Measurements from ENCODE around the gene TDP1.
"Not testable (repeated sequence)": the region's sequence is repeated elsewhere in the genome, so short reads cannot be mapped to it uniquely, and the experiment has no call there.

Gene TDP1

GRCh38 chr14:90056826-90057225, 101.1 kb downstream of the TDP1 start:
- no peak for DNase-seq

GRCh38 chr14:90058876-90059458, 103.2 kb downstream of the TDP1 start:
- DNase-seq: no peak

DNA sequence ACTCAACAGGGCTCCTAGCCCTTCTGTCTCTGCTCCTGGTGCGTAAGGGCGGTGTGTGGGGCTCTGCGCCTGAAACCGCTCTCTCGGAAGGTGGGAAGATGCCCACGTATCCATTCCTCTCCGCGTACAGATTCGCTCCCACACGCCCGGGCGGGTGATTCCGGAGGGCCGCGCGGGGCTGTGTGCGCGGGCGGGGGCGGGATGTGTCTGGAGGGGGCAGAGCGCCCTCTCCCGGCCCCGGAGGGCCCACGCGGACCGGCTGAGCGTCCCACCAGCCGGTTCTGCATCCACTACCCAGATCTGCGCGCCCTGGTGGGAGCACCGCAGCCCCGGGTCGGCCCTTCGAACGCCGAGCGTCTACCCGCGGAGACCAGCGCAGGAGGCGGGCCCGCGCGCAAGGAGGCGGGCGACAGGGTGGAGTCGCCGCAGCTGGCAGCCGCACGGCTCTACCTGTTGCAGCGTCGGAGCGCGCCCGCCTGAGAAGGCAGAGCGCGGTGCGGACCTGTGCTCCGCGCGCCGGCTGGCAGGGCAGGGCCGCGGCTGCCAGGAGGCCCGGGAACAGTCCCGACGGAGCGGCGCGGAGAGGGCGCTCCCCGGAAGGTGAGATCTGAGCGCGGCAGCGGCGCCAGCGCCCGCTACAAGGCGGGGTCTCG, 104.7 kb downstream of the TDP1 start:
- peak; percentile 11 to 42 for DNase-seq

DNA sequence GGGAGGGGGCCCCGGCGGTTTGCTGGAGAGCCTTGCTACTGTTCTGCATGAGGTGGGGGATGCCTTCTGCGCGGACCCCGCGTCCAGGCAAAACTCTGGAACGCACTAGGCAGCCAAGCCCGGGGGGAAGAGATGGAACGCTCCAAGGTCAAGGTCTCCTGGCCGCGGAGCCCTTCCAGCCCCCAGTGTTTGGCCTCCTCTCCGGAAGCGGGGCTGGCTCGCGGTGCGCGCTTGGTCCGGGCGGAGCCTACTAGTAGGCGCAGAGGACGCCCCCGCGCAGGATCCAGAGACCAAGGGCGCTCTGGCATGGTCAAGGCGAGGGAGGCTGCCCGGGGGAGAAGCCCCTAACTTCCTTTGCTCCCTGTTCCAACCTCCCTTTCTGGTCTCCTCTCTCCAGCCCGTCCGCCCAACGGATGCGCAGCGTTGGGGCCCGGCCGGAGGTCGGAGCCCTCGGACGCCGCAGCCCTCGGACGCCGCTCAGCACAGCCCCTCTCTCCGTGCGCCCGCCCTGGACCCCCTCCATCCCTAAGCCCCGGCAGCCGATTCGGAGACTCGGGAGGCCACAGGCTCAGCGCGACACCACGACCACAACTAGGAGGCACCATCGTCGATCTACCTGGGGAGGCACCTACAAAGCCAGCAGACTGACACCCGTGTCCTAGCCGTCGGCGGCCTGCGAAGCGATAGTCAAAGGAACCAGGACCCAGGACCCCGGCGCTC, 105.4 kb downstream of the TDP1 start:
- no peak for DNase-seq

DNA sequence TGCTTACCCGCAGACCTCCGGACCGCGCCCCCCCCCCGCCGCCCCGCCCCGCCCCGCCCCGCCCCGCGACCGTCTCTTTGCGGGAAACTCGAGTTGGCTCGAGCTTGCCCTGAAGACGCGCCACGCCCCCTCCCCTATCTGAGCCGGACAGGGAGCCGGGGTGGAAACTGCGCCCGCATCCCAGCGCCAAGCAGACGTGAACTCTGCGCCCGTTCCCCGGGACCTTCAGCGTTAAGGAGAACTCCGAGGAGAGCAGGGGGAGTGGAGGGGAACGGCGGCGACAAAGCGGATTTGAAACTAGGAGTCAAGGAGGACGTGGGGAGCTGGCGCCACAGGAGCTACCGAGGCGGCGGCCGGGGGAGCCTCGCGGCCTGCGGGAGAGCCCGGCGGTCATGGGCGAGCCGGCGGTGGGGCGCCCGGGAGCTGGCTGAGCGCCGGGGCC, 106.0 kb downstream of the TDP1 start, which contains the start of gene KCNK13:
Gene KCNK13, plus strand, starts transcription at position 310 of the 442 bp plus-strand sequence. CDS start 212 bp downstream, outside the sequence.
- DNase-seq: peak in 1 of 2 donors; percentile 9

DNA sequence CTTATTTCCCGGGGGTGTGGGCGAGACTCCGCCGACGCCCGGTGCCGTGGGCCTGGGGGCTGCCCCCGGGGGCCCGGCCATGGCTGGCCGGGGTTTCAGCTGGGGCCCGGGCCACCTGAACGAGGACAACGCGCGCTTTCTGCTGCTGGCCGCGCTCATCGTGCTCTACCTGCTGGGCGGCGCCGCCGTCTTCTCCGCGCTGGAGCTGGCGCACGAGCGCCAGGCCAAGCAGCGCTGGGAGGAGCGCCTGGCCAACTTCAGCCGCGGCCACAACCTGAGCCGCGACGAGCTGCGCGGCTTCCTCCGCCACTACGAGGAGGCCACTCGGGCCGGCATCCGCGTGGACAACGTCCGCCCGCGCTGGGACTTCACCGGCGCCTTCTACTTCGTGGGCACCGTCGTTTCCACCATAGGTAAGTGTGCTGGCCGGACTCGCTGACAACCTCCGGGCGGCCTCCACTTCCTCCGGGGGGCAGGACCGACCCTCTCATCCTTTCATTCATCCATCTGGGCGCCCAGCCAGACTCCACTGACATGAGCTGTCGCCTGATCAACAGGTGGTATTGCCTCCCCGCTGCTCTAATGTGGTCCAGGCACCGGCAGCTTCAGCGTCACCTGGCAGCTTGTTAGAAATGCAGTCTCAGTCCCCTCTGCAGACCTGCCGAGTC, 106.5 kb downstream of the TDP1 start:
- no peak for DNase-seq

DNA sequence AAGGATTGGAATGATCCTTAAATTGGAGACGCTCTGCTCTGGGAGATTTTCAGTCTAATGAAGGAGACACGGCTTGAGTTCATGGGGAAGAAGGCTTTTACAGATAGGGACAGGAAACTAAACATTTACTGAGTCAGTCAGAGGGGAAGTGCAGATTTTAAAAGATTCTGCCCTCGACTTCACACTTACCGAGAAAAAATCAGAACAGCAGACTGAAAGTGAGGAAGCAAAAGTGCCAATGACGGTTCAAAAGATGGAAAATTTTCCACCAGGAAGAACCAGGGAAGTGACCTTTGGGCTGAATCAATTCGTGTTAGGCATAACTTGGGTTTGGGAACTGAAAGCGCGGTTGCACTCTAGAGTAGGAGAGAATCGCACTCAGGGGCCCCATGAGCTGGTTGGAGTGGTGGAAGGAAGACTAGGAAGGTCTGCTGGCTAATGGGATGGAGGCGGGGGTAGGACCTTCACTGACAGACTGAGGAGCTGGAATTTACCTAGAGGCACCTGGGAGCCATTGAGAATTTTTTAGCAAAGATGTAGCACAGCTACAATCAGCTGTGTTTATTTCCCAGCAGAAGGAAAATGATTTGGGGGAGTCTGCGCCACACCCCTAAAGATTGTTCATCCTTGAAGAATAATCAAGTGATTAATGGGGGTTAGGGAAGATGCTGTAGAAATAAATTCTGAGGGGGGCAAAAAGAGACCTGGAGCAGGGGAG, 107.3 kb downstream of the TDP1 start:
- no peak for DNase-seq

DNA sequence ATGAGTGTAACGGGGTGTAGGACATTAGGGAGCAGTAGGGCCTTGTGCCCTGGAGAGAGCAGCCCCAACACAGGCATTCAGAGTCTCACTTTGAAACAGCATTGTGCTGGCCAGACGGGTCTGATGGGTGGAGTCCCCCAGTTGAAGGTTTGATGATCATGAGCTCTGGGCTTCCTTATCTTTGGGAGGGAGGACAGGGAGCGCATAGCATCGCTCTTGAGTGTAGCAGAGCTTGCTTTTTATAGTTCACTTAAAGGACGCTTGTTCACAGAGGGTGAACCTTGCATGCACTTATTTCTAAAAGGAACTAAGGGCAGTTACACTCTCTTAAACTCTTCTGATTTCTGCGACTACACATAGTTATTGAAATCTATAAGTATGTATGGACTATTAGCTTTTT, 116.6 kb downstream of the TDP1 start:
- no peak for DNase-seq

DNA sequence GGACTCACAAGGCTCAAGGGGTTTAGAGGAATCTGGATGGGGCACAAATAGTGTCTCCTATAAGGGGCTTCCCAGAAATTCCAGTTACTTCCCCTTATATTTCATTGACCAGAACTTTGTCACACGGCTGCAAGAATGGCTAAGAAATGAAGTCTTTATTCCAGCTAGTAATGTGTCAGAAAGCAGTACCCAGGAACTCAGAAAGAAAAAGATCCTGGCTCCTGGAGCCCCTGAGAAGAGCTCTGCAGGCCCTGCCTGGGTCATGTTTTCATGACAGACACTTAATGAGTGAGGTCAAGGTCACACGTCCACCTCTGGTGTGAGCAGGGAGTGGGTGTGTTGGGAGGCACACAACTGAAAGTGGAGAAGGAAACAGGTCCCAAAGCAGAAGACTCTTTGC, 123.8 kb downstream of the TDP1 start:
- DNase-seq: no peak

DNA sequence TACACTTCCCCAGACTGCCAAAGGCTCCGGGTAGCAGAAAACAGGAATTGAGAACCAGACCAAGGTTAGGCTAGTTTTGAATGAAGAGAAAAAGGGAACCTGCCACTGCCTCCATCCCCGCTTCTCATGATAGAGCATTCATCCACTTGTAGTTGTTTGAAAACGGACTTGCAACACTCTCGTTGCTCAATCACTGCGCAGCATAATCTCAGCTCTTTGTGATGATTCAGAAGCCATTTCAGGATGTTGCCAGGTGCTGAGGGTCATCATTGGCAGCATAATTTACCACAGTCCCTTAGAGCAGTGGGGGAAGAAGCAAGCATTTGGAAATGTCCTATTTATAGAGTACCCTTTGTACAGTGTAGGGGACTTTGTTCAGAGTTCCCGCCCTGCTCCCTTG, 131.7 kb downstream of the TDP1 start:
- DNase-seq: peak; percentile 17 to 74

- no peak for DNase-seq
Observed at GRCh38 chr14:90088176-90088575, 132.4 kb downstream of the TDP1 start.

DNA sequence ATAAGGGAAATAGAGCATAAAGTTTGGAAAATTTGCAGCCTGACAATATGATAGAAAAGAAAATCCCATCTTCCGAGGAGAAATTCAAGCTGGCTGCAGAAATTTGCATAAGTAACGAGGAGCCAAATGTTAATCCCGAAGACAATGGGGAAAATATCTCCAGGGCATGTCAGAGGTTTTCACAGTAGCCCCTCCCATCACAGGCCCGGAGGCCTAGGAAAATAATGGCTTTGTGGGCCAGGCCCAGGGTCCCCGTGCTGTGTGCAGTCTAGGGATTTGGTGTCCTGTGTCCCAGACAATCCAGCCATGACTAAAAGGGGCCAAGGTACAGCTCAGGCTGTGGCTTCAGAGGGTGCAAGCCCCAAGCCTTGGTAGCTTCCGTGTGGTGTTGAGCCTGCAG, 133.8 kb downstream of the TDP1 start:
- not testable (repeated sequence) for DNase-seq

GRCh38 chr14:90091393-90091792, 135.7 kb downstream of the TDP1 start:
- no peak for DNase-seq

DNA sequence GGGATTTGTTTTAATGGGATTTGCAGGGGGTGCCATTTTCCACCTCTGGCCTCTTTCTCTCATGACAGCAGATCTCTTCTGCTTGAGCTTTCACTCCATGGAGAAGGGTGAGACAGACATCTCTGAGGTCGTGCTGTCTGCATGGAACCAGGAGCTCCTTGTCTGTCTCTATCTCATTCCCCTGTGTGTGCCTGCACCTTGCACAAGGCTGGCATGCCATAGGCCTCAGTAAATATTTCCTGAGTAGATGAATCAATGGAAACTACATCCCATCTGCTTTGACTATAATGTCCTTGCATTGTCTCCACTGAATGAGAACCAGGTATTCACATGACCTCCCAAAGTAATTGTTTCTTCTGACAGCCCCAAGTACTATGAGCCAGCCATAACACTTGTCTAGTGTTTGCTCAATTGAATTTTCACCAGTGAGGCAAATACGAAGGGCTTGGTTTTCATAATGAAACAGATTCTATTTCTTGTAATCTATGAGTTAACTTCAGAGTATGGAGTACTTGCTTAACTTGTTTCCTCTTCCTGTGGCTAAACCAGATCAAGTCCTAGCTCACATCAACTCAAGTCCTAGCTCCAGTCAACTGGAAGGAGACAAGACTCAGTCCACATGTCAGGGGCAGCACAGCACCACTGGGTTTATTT, 138.3 kb downstream of the TDP1 start:
- DNase-seq: no peak
